ENCODE results near the gene EML4.

DNA sequence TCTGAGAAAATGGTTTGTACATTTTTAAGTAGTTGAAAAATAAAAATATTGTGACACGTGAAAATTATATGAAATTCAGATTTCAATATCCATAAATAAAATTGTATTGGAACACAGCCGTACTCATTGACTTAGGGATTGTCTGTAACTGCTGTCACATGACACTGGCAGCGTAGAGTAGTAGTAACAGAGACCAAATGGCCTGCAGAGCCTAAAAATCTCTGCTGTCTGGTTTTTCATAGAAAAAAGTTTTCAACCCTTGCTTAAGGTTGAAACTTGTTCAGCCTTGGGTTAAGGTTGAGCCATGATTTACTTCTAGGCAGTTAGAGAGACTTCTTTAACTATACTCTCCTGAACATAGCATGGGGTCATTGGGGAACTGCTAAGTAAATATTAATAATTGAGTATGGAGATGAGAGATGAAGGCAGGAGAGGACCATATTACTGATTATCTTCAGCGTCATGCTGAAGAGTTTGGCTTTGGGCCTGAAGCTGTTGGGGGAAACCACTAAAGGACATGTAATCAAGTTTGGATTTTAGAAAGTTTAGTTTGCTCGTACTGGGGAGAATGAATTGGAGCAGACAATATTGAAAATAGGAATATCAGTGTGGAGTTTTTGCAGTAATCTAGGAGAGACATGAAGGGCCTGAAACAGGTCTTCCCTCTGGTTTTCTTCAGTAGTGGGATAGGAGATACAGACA lies 16.2 kb downstream of the EML4 start:
- TF ChIP-seq, protein P1, sequence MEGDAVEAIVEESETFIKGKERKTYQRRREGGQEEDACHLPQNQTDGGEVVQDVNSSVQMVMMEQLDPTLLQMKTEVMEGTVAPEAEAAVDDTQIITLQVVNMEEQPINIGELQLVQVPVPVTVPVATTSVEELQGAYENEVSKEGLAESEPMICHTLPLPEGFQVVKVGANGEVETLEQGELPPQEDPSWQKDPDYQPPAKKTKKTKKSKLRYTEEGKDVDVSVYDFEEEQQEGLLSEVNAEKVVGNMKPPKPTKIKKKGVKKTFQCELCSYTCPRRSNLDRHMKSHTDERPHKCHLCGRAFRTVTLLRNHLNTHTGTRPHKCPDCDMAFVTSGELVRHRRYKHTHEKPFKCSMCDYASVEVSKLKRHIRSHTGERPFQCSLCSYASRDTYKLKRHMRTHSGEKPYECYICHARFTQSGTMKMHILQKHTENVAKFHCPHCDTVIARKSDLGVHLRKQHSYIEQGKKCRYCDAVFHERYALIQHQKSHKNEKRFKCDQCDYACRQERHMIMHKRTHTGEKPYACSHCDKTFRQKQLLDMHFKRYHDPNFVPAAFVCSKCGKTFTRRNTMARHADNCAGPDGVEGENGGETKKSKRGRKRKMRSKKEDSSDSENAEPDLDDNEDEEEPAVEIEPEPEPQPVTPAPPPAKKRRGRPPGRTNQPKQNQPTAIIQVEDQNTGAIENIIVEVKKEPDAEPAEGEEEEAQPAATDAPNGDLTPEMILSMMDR (IDR thresholded peaks at IDR 0.05; ENCODE audit: low read length): no peak
- no peak for TF ChIP-seq EZH2phosphoT487 (IDR thresholded peaks at IDR 0.05; ENCODE audit: low read length)

Data from MM.1S (cell line).